Type B pancreatic cell (in vitro differentiated cells): ENCODE results near the gene HSPA14. TPM values are rescaled to one million over a fixed set of nuclear protein-coding genes. Genes with fewer than 3 reads are reported as not detected.

Experiments
- DNase-seq: peaks from one replicate; pipeline ENCODE4 v3.0.0; 2021; ENCODE audit warnings: mixed read lengths; ENCODE audit not compliant: unreplicated experiment; ENCODE audit errors: extremely low spot score
- H3K27ac Mint-ChIP-seq: 2 replicates; pipeline ENCODE4 v1.8.0; 2021; ENCODE audit warnings: mild to moderate bottlenecking, mixed read lengths
- H3K27me3 Mint-ChIP-seq: 2 replicates; pipeline ENCODE4 v1.8.0; 2021; ENCODE audit warnings: mixed read lengths
- H3K36me3 Mint-ChIP-seq: 2 replicates; pipeline ENCODE4 v1.8.0; 2021; ENCODE audit warnings: mixed read lengths
- H3K4me1 Mint-ChIP-seq: one replicate; pipeline ENCODE4 v1.8.0; 2021; ENCODE audit warnings: mixed read lengths; ENCODE audit not compliant: unreplicated experiment
- H3K4me3 Mint-ChIP-seq: 2 replicates; pipeline ENCODE4 v1.8.0; 2021; ENCODE audit warnings: mild to moderate bottlenecking, mixed read lengths
- H3K9me3 Mint-ChIP-seq: 2 replicates; pipeline ENCODE4 v1.8.0; 2021; ENCODE audit warnings: mixed read lengths
- total RNA-seq: library from RNA; stranded (reverse); gene quantifications from 2 replicates; pipeline ENCODE4 v1.2.1, GENCODE V29; 2021; ENCODE audit warnings: low replicate concordance
- TF ChIP-seq, protein P1 (sequence below): fragments of 200-600 bp; sonication (generic); conservative IDR thresholded peaks from 2 replicates; pipeline ENCODE4 v1.5.0; 2021; ENCODE audit warnings: antibody characterized with exemption, mild to moderate bottlenecking

Gene HSPA14
- total RNA-seq, 1 donor from 2014 or later, result 17.3 TPM

- DNase-seq, result no peak
- Mint-ChIP-seq H3K27ac (peak overlapping the region; percentile 94), H3K36me3 (peaks cover 10% of the 10 kb centered on the region), H3K27me3 (no peaks in the 10 kb centered on the region), H3K4me1 (peaks cover 34% of the 10 kb centered on the region), H3K4me3 (peak overlapping the region; percentile 97), H3K9me3 (no peaks in the 10 kb centered on the region)
- TF ChIP-seq, protein P1, sequence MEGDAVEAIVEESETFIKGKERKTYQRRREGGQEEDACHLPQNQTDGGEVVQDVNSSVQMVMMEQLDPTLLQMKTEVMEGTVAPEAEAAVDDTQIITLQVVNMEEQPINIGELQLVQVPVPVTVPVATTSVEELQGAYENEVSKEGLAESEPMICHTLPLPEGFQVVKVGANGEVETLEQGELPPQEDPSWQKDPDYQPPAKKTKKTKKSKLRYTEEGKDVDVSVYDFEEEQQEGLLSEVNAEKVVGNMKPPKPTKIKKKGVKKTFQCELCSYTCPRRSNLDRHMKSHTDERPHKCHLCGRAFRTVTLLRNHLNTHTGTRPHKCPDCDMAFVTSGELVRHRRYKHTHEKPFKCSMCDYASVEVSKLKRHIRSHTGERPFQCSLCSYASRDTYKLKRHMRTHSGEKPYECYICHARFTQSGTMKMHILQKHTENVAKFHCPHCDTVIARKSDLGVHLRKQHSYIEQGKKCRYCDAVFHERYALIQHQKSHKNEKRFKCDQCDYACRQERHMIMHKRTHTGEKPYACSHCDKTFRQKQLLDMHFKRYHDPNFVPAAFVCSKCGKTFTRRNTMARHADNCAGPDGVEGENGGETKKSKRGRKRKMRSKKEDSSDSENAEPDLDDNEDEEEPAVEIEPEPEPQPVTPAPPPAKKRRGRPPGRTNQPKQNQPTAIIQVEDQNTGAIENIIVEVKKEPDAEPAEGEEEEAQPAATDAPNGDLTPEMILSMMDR, result no peak
Observed at GRCh38 chr10:14879928-14880193, 41.8 kb downstream of the HSPA14 start.

GRCh38 chr10:14880229-14880628, 42.1 kb downstream of the HSPA14 start:
- Mint-ChIP-seq H3K4me3 (peak overlapping the region; percentile 97), H3K9me3 (no peaks in the 10 kb centered on the region), H3K36me3 (peaks cover 10% of the 10 kb centered on the region), H3K27me3 (no peaks in the 10 kb centered on the region), H3K4me1 (peaks cover 34% of the 10 kb centered on the region), H3K27ac (peak overlapping the region; percentile 94)
- TF ChIP-seq, protein P1, result no peak
- DNase-seq, result no peak

DNA sequence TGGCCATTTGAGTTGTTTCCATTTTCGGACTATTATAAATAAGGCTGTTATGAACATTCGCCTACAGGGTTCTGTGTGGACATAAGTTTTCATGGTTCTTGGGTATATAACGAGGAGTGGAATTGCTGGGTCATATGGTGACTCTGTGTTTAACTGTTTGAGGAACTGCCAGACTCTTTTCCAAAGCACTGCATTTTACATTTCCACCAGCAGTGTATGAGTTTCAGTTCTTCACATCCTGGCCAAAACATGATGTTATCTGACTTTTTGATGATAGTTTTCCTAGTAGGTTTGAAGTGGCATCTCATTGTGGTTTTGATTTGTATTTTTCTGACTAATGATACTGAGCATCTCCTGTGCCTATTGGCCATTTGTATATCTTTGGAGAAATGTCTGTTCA, 46.0 kb downstream of the HSPA14 start:
- Mint-ChIP-seq H3K4me1 (peaks cover 24% of the 10 kb centered on the region), H3K36me3 (peaks cover 10% of the 10 kb centered on the region), H3K27ac (no peak overlapping the region), H3K4me3 (no peak overlapping the region), H3K9me3 (no peaks in the 10 kb centered on the region), H3K27me3 (no peaks in the 10 kb centered on the region)
- TF ChIP-seq, protein P1, result no peak
- DNase-seq, result no peak

DNA sequence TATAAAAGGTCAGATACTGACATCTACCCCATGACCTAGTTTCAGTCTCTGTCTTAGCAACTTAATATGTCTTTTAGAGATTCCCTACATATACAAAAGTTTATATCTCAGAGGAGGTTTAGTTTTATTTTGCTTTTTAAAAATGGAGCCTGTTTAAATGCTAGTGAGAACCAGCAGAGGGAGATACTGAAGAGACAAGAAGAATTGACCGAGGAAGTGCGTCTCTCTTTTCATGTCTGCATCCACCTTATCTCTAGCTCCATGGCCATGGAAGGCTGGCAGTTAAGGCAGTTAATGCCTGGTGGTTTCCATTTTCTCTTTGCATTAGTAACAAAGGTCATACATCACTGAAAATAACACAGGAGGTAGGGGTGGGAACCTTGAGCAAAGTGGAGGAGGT, 51.2 kb downstream of the HSPA14 start:
- TF ChIP-seq, protein P1, result peak; percentile 59
- Mint-ChIP-seq H3K4me1 (peaks cover 4% of the 10 kb centered on the region), H3K36me3 (peaks cover 16% of the 10 kb centered on the region), H3K4me3 (no peak overlapping the region), H3K27ac (no peak overlapping the region), H3K9me3 (no peaks in the 10 kb centered on the region), H3K27me3 (no peaks in the 10 kb centered on the region)
- no peak for DNase-seq

DNA sequence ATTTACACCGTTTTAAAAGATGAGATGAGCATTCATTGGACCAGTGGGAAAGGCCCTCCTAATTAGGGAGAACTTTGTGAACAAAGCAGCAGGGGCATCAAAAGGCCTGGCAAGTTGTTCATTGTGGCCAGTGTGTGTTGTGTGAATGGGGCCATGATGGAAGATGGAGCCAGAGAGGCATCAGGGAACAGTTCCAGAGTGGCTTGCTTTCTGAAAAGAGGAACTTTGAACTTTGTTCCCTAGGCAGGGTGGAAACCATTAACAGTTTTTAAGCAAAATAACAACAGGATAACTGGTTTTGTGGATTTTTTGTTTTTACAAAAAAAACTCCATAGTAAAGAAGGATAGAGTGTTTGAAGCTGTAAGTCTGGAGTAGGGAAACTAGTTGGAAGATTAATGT, 53.0 kb downstream of the HSPA14 start:
- H3K4me1 Mint-ChIP-seq, result peaks cover 4% of the 10 kb centered on the region
- DNase-seq, result no peak
- TF ChIP-seq, protein P1, result no peak
- no peaks in the 10 kb centered on the region for H3K27me3 Mint-ChIP-seq
- H3K9me3 Mint-ChIP-seq, result no peaks in the 10 kb centered on the region
- no peak overlapping the region for H3K4me3 Mint-ChIP-seq
- no peak overlapping the region for H3K27ac Mint-ChIP-seq
- peaks cover 16% of the 10 kb centered on the region for H3K36me3 Mint-ChIP-seq

GRCh38 chr10:14904316-14904732, 66.2 kb downstream of the HSPA14 start:
- peaks cover 4% of the 10 kb centered on the region for H3K9me3 Mint-ChIP-seq
- no peak for DNase-seq
- H3K4me1 Mint-ChIP-seq, result no peaks in the 10 kb centered on the region
- no peak overlapping the region for H3K27ac Mint-ChIP-seq
- peaks cover 55% of the 10 kb centered on the region for H3K36me3 Mint-ChIP-seq
- H3K4me3 Mint-ChIP-seq, result no peak overlapping the region
- TF ChIP-seq, protein P1, result peak; percentile 81
- H3K27me3 Mint-ChIP-seq, result no peaks in the 10 kb centered on the region
